HL-60 (cell line): Measurements from ENCODE around the gene GPR146.

ENCODE experiments used
- DNase-seq, 2 experiments: peaks; one replicate each; pipeline ENCODE4 v3.0.0-alpha.2; 2010 to 2020; ENCODE audit warnings: low read depth in 1 of 2, low spot score in 1 of 2
- H3K27ac ChIP-seq: fragments of 250-450 bp; sonication (Bioruptor Pico); replicated peaks from 2 replicates; pipeline ENCODE4 v1.5.1; 2020; ENCODE audit warnings: mild to moderate bottlenecking, moderate library complexity
- H3K27me3 ChIP-seq: fragments of 250-450 bp; sonication (Bioruptor Pico); 2 replicates; pipeline ENCODE4 v1.5.1; 2021; ENCODE audit warnings: mild to moderate bottlenecking, moderate library complexity; ENCODE audit not compliant: insufficient read depth, poor library complexity, severe bottlenecking
- H3K4me3 ChIP-seq: replicated peaks from 2 replicates; pipeline ENCODE4 v1.5.1; 2011; ENCODE audit warnings: mild to moderate bottlenecking, control low read depth, low read length; ENCODE audit not compliant: insufficient read depth
- CTCF ChIP-seq: IDR thresholded peaks from one replicate; pipeline ENCODE4 v1.5.1; 2011; ENCODE audit warnings: low read length, control low read depth, inconsistent platforms; ENCODE audit not compliant: insufficient read depth
- GABPA ChIP-seq: IDR thresholded peaks from 2 replicates; pipeline ENCODE4 v1.6.1; 2012; ENCODE audit warnings: low read depth
- POLR2AphosphoS5 ChIP-seq: IDR thresholded peaks from 2 replicates; pipeline ENCODE4 v1.6.1; 2012; ENCODE audit warnings: low read depth
- REST ChIP-seq: IDR thresholded peaks from 2 replicates; pipeline ENCODE4 v1.6.1; 2012; ENCODE audit warnings: low read depth; ENCODE audit not compliant: insufficient replicate concordance
- SPI1 ChIP-seq: IDR thresholded peaks from 2 replicates; pipeline ENCODE4 v1.6.1; 2012; ENCODE audit warnings: low read depth, mild to moderate bottlenecking, borderline replicate concordance

The GPR146 gene

GRCh38 chr7:1017586-1018333 is 26.6 kb upstream of the GPR146 start:
- Histone ChIP-seq H3K27ac (no peak overlapping the region), H3K27me3 (no peaks in the 10 kb centered on the region), H3K4me3 (no peak overlapping the region)
- TF ChIP-seq POLR2AphosphoS5 (no peak), GABPA (no peak), SPI1 (no peak), CTCF (no peak), REST (no peak)
- no peak for DNase-seq

GRCh38 chr7:1018334-1018695 is 26.0 kb upstream of the GPR146 start:
- H3K27ac ChIP-seq, result no peak overlapping the region
- DNase-seq, result no peak
- H3K27me3 ChIP-seq, result no peaks in the 10 kb centered on the region
- TF ChIP-seq CTCF, result no peak
- no peak for TF ChIP-seq SPI1
- TF ChIP-seq POLR2AphosphoS5, result no peak
- no peak for TF ChIP-seq GABPA
- no peak for TF ChIP-seq REST
- H3K4me3 ChIP-seq, result no peak overlapping the region

GRCh38 chr7:1019255-1019785 is 25.0 kb upstream of the GPR146 start:
- DNase-seq, result no peak
- TF ChIP-seq REST (no peak), SPI1 (no peak), CTCF (no peak), POLR2AphosphoS5 (no peak), GABPA (no peak)
- Histone ChIP-seq H3K27ac (no peak overlapping the region), H3K4me3 (no peak overlapping the region), H3K27me3 (no peaks in the 10 kb centered on the region)
